ENCODE data around the gene TRAPPC2L.

The TRAPPC2L gene, protein sequence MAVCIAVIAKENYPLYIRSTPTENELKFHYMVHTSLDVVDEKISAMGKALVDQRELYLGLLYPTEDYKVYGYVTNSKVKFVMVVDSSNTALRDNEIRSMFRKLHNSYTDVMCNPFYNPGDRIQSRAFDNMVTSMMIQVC

DNA sequence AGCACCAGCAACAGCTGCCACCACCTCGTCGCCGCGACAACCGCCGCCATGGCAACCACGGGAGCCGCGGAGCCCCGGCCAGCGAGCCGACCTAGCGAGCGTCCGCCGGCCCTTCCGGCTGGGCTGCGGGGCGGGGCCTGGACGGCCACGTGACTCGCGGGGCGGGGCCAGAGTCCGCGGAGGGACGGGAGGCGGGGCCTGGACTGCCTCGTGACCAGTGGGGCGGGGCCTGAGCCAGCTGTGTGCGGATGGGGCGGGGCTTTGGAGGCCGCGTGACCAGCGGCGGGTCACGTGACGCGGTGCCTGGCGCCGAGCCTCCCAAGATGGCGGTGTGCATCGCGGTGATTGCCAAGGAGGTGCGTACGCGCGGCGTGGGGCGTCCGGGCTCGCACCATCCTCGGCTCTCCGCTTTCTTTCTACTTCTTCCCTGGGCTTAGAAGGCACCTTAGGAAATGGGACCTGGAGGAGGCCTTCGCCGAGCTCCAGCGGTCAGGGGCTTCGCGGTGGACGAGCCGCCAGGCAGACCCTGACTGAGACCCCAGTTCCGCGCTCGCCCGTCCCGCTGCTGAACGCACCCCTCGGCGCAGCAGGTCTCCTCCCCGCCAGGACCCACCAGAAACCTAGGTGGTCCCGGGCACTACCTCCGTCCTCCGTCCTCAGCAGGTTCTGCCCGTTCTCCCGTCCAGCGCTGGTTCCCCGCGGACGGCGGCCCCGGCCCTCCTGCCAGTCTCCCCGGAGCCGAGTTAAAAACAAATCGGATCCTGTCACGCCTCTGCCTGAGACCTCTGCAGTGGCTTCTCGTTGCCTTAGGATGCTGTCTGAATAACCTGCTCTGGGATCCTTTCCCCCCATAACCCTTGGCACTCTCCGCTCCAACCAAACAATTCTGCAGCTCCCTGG lies at the start of gene TRAPPC2L, which contains the start of gene GALNS:
Gene TRAPPC2L, plus strand, starts transcription at position 300 of the 900 bp plus-strand sequence. Its CDS starts 24 bp downstream, at position 324.
Gene GALNS, minus strand, starts transcription at position 120 of the 900 bp plus-strand sequence. Its CDS starts 70 bp downstream, at position 50.
- TF ChIP-seq EP300 (IDR thresholded peaks at IDR 0.05; ENCODE audit: borderline replicate concordance) (0 out of 2 replicates have a peak, but pooled peaks have one; percentile 12), RAD21 (IDR thresholded peaks at IDR 0.05; ENCODE audit: low read depth) (no peak), TAF1 (IDR thresholded peaks at IDR 0.05; ENCODE audit: low read depth) (peak; percentile 98), NFIC (IDR thresholded peaks at IDR 0.05) (peak; percentile 88), ZBTB7A (IDR thresholded peaks at IDR 0.05; ENCODE audit: low read depth) (peak; percentile 62), TCF12 (IDR thresholded peaks at IDR 0.05; ENCODE audit: low read depth) (0 out of 2 replicates have a peak, but pooled peaks have one; percentile 22), YY1 (IDR thresholded peaks at IDR 0.05; ENCODE audit: low read depth) (peak; percentile 98), FOXM1 (IDR thresholded peaks at IDR 0.05; ENCODE audit: borderline replicate concordance, low read depth) (no peak), TEAD4 (IDR thresholded peaks at IDR 0.05) (no peak)
- TF ChIP-seq, protein P1, sequence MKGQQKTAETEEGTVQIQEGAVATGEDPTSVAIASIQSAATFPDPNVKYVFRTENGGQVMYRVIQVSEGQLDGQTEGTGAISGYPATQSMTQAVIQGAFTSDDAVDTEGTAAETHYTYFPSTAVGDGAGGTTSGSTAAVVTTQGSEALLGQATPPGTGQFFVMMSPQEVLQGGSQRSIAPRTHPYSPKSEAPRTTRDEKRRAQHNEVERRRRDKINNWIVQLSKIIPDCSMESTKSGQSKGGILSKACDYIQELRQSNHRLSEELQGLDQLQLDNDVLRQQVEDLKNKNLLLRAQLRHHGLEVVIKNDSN (IDR thresholded peaks at IDR 0.05) = peak; percentile 99
- TF ChIP-seq, protein P2, sequence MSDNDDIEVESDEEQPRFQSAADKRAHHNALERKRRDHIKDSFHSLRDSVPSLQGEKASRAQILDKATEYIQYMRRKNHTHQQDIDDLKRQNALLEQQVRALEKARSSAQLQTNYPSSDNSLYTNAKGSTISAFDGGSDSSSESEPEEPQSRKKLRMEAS (IDR thresholded peaks at IDR 0.05) = peak; percentile 86

DNA sequence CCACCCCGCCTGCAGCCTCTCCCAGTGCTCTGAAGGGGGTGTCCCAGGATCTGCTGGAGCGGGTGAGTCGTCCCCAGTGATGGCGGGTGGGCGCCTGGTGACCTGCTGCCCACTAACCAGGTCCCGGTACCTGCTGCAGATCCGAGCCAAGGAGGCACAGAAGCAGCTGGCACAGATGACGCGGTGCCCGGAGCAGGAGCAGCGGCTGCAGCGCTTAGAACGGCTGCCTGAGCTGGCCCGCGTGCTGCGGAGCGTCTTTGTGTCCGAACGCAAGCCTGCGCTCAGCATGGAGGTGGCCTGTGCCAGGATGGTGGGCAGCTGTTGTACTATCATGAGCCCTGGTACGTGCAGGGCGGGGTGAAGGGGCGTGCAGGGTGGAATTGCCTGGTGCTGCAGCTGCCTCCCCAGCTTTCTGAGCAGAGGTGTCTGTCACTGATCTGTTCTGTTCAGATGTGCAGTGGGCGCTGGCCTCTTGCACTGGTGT lies 49.7 kb upstream of the TRAPPC2L start:
- no peak for TF ChIP-seq NFIC (IDR thresholded peaks at IDR 0.05)
- TF ChIP-seq, protein P2 (IDR thresholded peaks at IDR 0.05) = no peak
- TF ChIP-seq FOXM1 (IDR thresholded peaks at IDR 0.05; ENCODE audit: borderline replicate concordance, low read depth) = no peak
- no peak for TF ChIP-seq RAD21 (IDR thresholded peaks at IDR 0.05; ENCODE audit: low read depth)
- TF ChIP-seq, protein P3, sequence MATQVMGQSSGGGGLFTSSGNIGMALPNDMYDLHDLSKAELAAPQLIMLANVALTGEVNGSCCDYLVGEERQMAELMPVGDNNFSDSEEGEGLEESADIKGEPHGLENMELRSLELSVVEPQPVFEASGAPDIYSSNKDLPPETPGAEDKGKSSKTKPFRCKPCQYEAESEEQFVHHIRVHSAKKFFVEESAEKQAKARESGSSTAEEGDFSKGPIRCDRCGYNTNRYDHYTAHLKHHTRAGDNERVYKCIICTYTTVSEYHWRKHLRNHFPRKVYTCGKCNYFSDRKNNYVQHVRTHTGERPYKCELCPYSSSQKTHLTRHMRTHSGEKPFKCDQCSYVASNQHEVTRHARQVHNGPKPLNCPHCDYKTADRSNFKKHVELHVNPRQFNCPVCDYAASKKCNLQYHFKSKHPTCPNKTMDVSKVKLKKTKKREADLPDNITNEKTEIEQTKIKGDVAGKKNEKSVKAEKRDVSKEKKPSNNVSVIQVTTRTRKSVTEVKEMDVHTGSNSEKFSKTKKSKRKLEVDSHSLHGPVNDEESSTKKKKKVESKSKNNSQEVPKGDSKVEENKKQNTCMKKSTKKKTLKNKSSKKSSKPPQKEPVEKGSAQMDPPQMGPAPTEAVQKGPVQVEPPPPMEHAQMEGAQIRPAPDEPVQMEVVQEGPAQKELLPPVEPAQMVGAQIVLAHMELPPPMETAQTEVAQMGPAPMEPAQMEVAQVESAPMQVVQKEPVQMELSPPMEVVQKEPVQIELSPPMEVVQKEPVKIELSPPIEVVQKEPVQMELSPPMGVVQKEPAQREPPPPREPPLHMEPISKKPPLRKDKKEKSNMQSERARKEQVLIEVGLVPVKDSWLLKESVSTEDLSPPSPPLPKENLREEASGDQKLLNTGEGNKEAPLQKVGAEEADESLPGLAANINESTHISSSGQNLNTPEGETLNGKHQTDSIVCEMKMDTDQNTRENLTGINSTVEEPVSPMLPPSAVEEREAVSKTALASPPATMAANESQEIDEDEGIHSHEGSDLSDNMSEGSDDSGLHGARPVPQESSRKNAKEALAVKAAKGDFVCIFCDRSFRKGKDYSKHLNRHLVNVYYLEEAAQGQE (IDR thresholded peaks at IDR 0.05; ENCODE audit: low read depth) = no peak
- TF ChIP-seq TCF12 (IDR thresholded peaks at IDR 0.05; ENCODE audit: low read depth) = no peak
- no peak for TF ChIP-seq ZBTB7A (IDR thresholded peaks at IDR 0.05; ENCODE audit: low read depth)
- no peak for TF ChIP-seq TEAD4 (IDR thresholded peaks at IDR 0.05)
- no peak for TF ChIP-seq EGR1 (IDR thresholded peaks at IDR 0.05)
- no peak for TF ChIP-seq TAF1 (IDR thresholded peaks at IDR 0.05; ENCODE audit: low read depth)
- no peak for TF ChIP-seq CEBPB (IDR thresholded peaks at IDR 0.05)
- TF ChIP-seq, protein P1 (IDR thresholded peaks at IDR 0.05) = no peak
- no peak for TF ChIP-seq YY1 (IDR thresholded peaks at IDR 0.05; ENCODE audit: low read depth)
- TF ChIP-seq CREB1 (IDR thresholded peaks at IDR 0.05; ENCODE audit: low read depth) = no peak
- TF ChIP-seq EP300 (IDR thresholded peaks at IDR 0.05; ENCODE audit: borderline replicate concordance) = no peak

DNA sequence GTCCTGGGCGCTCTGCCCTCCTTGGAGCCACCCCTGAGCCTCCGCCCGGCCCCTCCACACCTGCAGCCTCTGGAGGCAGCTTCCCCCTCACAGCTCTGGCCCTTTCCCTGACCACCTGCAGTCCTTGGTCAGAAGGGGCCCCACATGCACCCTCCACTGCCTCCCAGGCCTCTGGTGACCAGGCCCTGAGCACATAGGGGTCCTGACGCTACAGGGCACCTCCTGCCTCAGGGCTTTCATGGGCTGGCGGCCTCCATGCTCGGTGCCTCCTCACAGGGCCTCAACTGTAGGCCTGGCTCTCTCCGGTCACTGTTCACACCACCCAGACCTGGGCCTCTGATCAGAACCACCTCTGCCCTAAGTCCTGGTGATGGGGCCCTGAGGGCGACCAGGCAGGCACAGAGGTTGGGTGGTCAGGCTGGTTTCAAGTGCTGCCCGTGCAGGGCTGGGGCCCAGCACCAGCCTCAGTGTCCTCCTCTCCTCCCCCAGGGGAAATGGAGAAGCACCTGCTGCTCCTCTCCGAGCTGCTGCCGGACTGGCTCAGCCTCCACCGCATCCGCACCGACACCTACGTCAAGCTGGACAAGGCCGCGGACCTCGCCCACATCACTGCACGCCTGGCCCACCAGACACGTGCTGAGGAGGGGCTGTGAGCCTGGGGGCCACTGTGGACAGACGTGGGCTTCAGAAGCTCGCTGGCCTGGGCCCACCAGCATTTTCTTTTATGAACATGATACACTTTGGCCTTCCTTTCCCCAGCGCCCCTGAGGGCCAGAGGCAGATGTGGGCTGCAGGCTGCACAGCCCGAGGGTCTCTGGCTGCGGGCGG lies 49.1 kb upstream of the TRAPPC2L start:
- TF ChIP-seq TCF12 (IDR thresholded peaks at IDR 0.05; ENCODE audit: low read depth) = no peak
- TF ChIP-seq CREB1 (IDR thresholded peaks at IDR 0.05; ENCODE audit: low read depth) = no peak
- TF ChIP-seq TAF1 (IDR thresholded peaks at IDR 0.05; ENCODE audit: low read depth) = no peak
- TF ChIP-seq RAD21 (IDR thresholded peaks at IDR 0.05; ENCODE audit: low read depth) = no peak
- TF ChIP-seq, protein P2 (IDR thresholded peaks at IDR 0.05) = no peak
- TF ChIP-seq, protein P1 (IDR thresholded peaks at IDR 0.05) = no peak
- no peak for TF ChIP-seq EP300 (IDR thresholded peaks at IDR 0.05; ENCODE audit: borderline replicate concordance)
- TF ChIP-seq TEAD4 (IDR thresholded peaks at IDR 0.05) = no peak
- TF ChIP-seq EGR1 (IDR thresholded peaks at IDR 0.05) = no peak
- no peak for TF ChIP-seq YY1 (IDR thresholded peaks at IDR 0.05; ENCODE audit: low read depth)

DNA sequence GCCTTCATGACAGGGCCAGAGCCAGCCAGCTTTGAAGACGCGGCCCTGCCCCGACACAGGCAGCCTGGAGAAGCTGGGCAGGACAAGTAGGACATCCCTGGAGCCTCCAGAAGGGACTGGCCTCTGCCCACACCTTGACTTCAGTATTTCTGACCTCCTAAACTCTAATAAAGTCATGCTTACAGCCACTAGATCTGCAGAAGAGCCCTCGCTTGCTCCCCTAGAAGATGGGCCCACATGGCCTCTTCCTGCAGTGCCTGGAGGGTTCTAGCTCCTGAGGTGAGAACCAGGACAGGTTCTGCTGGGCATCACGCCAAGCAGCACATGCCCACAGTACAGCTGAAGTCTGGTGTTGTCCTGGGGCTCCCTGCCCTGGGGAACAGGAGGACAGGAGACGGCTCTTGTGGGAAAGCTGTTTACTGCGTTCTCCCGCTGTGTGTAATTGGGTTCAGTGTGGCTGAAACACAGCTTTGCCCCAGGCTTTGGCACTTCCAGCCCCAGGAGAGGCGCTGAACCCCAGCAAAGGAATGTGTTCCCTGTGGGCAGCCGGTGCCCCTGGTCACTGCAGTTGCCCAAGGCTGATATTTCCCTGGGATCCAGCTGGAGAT lies 47.8 kb upstream of the TRAPPC2L start:
- TF ChIP-seq CREB1 (IDR thresholded peaks at IDR 0.05; ENCODE audit: low read depth) (no peak), EP300 (IDR thresholded peaks at IDR 0.05; ENCODE audit: borderline replicate concordance) (no peak), NFIC (IDR thresholded peaks at IDR 0.05) (peak; percentile 40)
- TF ChIP-seq, protein P3 (IDR thresholded peaks at IDR 0.05; ENCODE audit: low read depth) = no peak
